ENCODE measurements around the gene PCDHGC4.

GRCh38 chr5:141529873-141530272, 45.0 kb downstream of the PCDHGC4 start:
- TF ChIP-seq CTCF (IDR thresholded peaks at IDR 0.05) (no peak), POLR2A (IDR thresholded peaks at IDR 0.05) (no peak)

Measured in adrenal gland (tissue), 5 donors.